ENCODE data around the gene SLC38A10.

SLC38A10 gene

DNA sequence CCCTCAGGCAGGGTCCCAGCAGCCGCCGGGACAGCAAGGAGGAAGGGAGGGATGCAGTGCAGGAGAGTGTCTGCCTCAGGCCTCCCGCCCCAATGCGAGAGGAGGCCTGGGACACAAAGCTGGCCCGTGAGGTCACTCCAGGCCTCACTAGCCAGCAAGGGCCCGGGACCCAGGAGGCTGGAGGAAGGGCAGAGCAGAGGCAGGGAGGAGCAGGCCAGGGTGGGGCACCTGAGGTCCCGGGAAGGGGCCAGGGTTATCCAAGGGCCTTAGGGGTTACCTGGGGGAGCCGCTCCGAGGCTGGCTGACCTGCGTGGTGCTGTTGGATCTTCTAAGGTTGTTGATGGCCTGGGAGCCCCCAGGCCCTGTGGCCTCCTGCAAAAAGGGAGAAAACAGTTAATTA is 86.5 kb downstream of the SLC38A10 start:
- no peak overlapping the region for H2BK15ac ChIP-seq (ENCODE audit: low read depth, poor library complexity, severe bottlenecking)
- no peaks in the 10 kb centered on the region for H3K27me3 ChIP-seq (ENCODE audit: control insufficient read depth in 1 of 2, insufficient read depth in 1 of 2, low read length in 2 of 2)
- no peak overlapping the region for H3K27ac ChIP-seq (ENCODE audit: low read length, poor library complexity, severe bottlenecking)
- no peak overlapping the region for H4K8ac ChIP-seq (ENCODE audit: low read length)
- H4K91ac ChIP-seq (ENCODE audit: low read length) = peak overlapping the region; percentile 21
- H3K18ac ChIP-seq (ENCODE audit: low read depth in 1 of 2, low read length in 2 of 2) = no peak overlapping the region
- no peak overlapping the region for H2BK5ac ChIP-seq (ENCODE audit: low read depth, low read length, poor library complexity, severe bottlenecking)
- no peak overlapping the region for H2AK5ac ChIP-seq (ENCODE audit: low read length, severe bottlenecking)
- H3K9me3 ChIP-seq (ENCODE audit: control insufficient read depth, low read length) = no peaks in the 10 kb centered on the region
- no peak overlapping the region for H3K14ac ChIP-seq (ENCODE audit: low read length in 2 of 2)
- H3K79me1 ChIP-seq (replicated peaks; ENCODE audit: low read length, poor library complexity, severe bottlenecking) = peaks cover 17% of the 10 kb centered on the region
- no peak overlapping the region for H3K9ac ChIP-seq (ENCODE audit: low read length)
- no peak for DNase-seq
- no peak overlapping the region for H2AFZ ChIP-seq (ENCODE audit: low read depth, low read length)
- peaks cover 0 to 43% of the 10 kb centered on the region in 2 experiments for H3K36me3 ChIP-seq (ENCODE audit: control insufficient read depth in 1 of 2, insufficient read depth in 2 of 2, low read depth in 1 of 2, low read length in 2 of 2)
- WGBS = 96% methylated on average over 10 of the region's 10 CpGs
- no peak overlapping the region for H2BK120ac ChIP-seq (ENCODE audit: low read depth, low read length)
- no peak overlapping the region for H3K23ac ChIP-seq (ENCODE audit: low read length in 2 of 2)
- no peak overlapping the region for H3K4me3 ChIP-seq (ENCODE audit: insufficient read depth in 1 of 2, low read depth in 1 of 2, low read length in 2 of 2)
- H2BK12ac ChIP-seq (ENCODE audit: low read length in 2 of 2) = no peak overlapping the region
- H3K4me1 ChIP-seq (ENCODE audit: control insufficient read depth, insufficient read depth, low read depth, low read length) = peaks cover 10% of the 10 kb centered on the region
- no peak overlapping the region for H3K4me2 ChIP-seq (ENCODE audit: low read length, poor library complexity, severe bottlenecking)
- H3K4ac ChIP-seq (ENCODE audit: low read depth in 1 of 2, low read length in 2 of 2) = no peak overlapping the region

DNA sequence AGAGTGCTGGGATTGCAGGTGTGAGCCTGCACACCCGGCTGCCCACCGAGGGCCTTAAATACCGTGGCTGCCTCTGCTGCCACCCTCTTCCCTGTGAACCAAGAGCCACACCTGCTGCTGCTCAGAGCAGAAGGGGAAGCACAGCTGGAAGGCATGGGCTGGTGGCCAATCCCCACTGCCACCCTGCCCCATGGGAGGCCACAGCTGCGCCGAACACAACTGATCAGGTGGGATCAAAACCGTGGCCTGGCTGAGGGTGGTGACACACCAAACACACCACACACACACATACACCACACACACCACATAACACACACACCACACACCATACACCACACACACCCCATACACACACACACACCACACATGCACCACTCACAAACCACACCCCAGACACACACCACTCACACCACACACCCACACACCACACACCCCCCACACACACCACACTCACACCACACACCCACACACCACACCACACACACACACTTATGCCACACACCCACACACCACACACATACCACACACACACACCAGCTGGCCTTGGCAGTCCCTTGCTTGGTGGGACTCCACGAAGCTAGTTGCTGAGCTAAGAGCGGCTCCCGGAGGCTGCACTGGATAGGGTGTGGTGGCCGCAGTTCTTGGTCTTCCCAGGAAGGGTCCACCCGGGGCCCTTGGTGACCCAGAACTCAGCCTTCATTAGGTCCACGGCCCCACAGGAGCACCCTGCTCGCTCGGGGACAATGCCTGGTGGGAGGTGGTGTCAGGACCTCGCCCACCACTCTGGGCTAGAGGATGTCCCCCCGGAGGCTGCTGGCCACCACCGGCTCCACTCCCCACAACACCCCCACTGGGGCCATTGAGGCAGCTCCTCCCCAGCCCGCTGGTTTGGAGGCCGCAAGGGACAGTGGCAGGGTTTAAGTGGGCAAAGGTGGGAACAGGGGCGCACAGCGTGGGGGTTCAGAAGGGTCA is 87.2 kb downstream of the SLC38A10 start:
- H2AFZ ChIP-seq (ENCODE audit: low read depth, low read length) = no peak overlapping the region
- no peak overlapping the region for H2BK120ac ChIP-seq (ENCODE audit: low read depth, low read length)
- no peak overlapping the region for H3K9ac ChIP-seq (ENCODE audit: low read length)
- no peak overlapping the region for H3K4me2 ChIP-seq (ENCODE audit: low read length, poor library complexity, severe bottlenecking)
- no peak overlapping the region for H3K23ac ChIP-seq (ENCODE audit: low read length in 2 of 2)
- no peak overlapping the region for H2AK5ac ChIP-seq (ENCODE audit: low read length, severe bottlenecking)
- H3K4ac ChIP-seq (ENCODE audit: low read depth in 1 of 2, low read length in 2 of 2) = no peak overlapping the region
- no peak overlapping the region for H2BK5ac ChIP-seq (ENCODE audit: low read depth, low read length, poor library complexity, severe bottlenecking)
- H3K27me3 ChIP-seq (ENCODE audit: control insufficient read depth in 1 of 2, insufficient read depth in 1 of 2, low read length in 2 of 2) = no peaks in the 10 kb centered on the region
- peaks cover 15% of the 10 kb centered on the region for H3K79me1 ChIP-seq (replicated peaks; ENCODE audit: low read length, poor library complexity, severe bottlenecking)
- DNase-seq = no peak
- H3K36me3 ChIP-seq (ENCODE audit: control insufficient read depth in 1 of 2, insufficient read depth in 2 of 2, low read depth in 1 of 2, low read length in 2 of 2) = peaks cover 0 to 51% of the 10 kb centered on the region in 2 experiments
- H2BK12ac ChIP-seq (ENCODE audit: low read length in 2 of 2) = no peak overlapping the region
- H3K4me1 ChIP-seq (ENCODE audit: control insufficient read depth, insufficient read depth, low read depth, low read length) = peaks cover 10% of the 10 kb centered on the region
- H2BK15ac ChIP-seq (ENCODE audit: low read depth, poor library complexity, severe bottlenecking) = no peak overlapping the region
- H3K9me3 ChIP-seq (ENCODE audit: control insufficient read depth, low read length) = no peaks in the 10 kb centered on the region
- no peak overlapping the region for H3K27ac ChIP-seq (ENCODE audit: low read length, poor library complexity, severe bottlenecking)
- no peak overlapping the region for H3K18ac ChIP-seq (ENCODE audit: low read depth in 1 of 2, low read length in 2 of 2)
- H3K4me3 ChIP-seq (ENCODE audit: insufficient read depth in 1 of 2, low read depth in 1 of 2, low read length in 2 of 2) = no peak overlapping the region
- peak overlapping the region in 1 of 2 experiments; percentile 19 for H3K14ac ChIP-seq (ENCODE audit: low read length in 2 of 2)
- WGBS = over 99% methylated on average over 16 of the region's 21 CpGs
- no peak overlapping the region for H4K91ac ChIP-seq (ENCODE audit: low read length)
- peak overlapping the region; percentile 51 for H4K8ac ChIP-seq (ENCODE audit: low read length)

DNA sequence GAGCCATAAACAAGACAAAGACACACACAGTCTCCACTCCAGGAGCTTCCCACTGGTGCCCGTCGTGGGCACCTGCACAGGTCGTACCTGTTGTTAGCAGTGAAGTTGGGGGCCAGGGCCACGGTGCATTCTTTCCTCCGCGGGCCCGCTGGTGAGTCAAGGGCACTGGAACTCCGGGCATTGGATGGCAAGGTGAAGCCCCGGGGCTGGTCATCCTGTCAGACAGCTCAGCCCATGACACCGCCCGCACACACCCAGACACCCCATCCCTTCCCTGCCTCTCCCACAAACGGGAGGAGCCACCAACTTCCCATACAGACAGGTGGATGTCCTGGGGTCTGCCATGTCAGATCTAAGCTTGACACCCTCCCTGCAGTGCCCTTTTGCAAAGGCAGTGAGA is 88.5 kb downstream of the SLC38A10 start:
- Histone ChIP-seq H3K14ac (ENCODE audit: low read length in 2 of 2) (no peak overlapping the region), H3K4me1 (ENCODE audit: control insufficient read depth, insufficient read depth, low read depth, low read length) (peaks cover 10% of the 10 kb centered on the region), H3K9ac (ENCODE audit: low read length) (no peak overlapping the region), H2BK5ac (ENCODE audit: low read depth, low read length, poor library complexity, severe bottlenecking) (no peak overlapping the region), H3K4me3 (ENCODE audit: insufficient read depth in 1 of 2, low read depth in 1 of 2, low read length in 2 of 2) (no peak overlapping the region), H3K27me3 (ENCODE audit: control insufficient read depth in 1 of 2, insufficient read depth in 1 of 2, low read length in 2 of 2) (no peaks in the 10 kb centered on the region), H3K36me3 (ENCODE audit: control insufficient read depth in 1 of 2, insufficient read depth in 2 of 2, low read depth in 1 of 2, low read length in 2 of 2) (peaks cover 0 to 57% of the 10 kb centered on the region in 2 experiments), H2AK5ac (ENCODE audit: low read length, severe bottlenecking) (no peak overlapping the region), H3K18ac (ENCODE audit: low read depth in 1 of 2, low read length in 2 of 2) (no peak overlapping the region), H3K23ac (ENCODE audit: low read length in 2 of 2) (no peak overlapping the region), H3K79me1 (replicated peaks; ENCODE audit: low read length, poor library complexity, severe bottlenecking) (peaks cover 11% of the 10 kb centered on the region), H4K91ac (ENCODE audit: low read length) (no peak overlapping the region), H3K4ac (ENCODE audit: low read depth in 1 of 2, low read length in 2 of 2) (no peak overlapping the region), H3K9me3 (ENCODE audit: control insufficient read depth, low read length) (no peaks in the 10 kb centered on the region), H4K8ac (ENCODE audit: low read length) (no peak overlapping the region), H2BK120ac (ENCODE audit: low read depth, low read length) (no peak overlapping the region), H3K27ac (ENCODE audit: low read length, poor library complexity, severe bottlenecking) (no peak overlapping the region), H2BK15ac (ENCODE audit: low read depth, poor library complexity, severe bottlenecking) (no peak overlapping the region), H3K4me2 (ENCODE audit: low read length, poor library complexity, severe bottlenecking) (no peak overlapping the region), H2AFZ (ENCODE audit: low read depth, low read length) (no peak overlapping the region), H2BK12ac (ENCODE audit: low read length in 2 of 2) (no peak overlapping the region)
- no peak for DNase-seq
- WGBS = 94% methylated on average over 12 of the region's 12 CpGs

DNA sequence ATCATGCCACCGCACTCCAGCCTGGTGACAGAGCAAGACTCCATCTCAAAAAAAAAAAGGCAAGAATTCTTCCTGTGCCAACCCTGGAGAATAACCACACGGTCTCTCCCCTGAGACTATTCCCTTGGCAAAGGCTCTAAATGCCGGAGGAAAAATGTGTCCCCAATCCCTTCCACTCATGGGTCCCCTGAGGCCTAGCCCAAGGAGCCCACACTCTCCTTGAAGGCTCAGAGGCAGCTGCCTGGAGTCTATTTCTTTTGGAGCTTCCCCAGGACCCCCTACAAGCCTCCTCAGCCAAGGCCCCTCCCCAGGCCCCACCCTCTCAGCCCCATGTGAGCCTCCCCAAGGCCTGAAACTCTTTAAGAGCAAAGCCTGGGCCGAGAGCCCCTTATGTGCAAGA is 88.9 kb downstream of the SLC38A10 start:
- Histone ChIP-seq H2BK5ac (ENCODE audit: low read depth, low read length, poor library complexity, severe bottlenecking) (no peak overlapping the region), H2BK120ac (ENCODE audit: low read depth, low read length) (no peak overlapping the region), H3K4me2 (ENCODE audit: low read length, poor library complexity, severe bottlenecking) (no peak overlapping the region), H3K9me3 (ENCODE audit: control insufficient read depth, low read length) (no peaks in the 10 kb centered on the region), H2AK5ac (ENCODE audit: low read length, severe bottlenecking) (no peak overlapping the region), H2BK12ac (ENCODE audit: low read length in 2 of 2) (no peak overlapping the region), H3K23ac (ENCODE audit: low read length in 2 of 2) (no peak overlapping the region), H3K18ac (ENCODE audit: low read depth in 1 of 2, low read length in 2 of 2) (no peak overlapping the region), H3K36me3 (ENCODE audit: control insufficient read depth in 1 of 2, insufficient read depth in 2 of 2, low read depth in 1 of 2, low read length in 2 of 2) (peaks cover 0 to 57% of the 10 kb centered on the region in 2 experiments), H2BK15ac (ENCODE audit: low read depth, poor library complexity, severe bottlenecking) (no peak overlapping the region), H2AFZ (ENCODE audit: low read depth, low read length) (no peak overlapping the region), H4K91ac (ENCODE audit: low read length) (no peak overlapping the region), H3K27me3 (ENCODE audit: control insufficient read depth in 1 of 2, insufficient read depth in 1 of 2, low read length in 2 of 2) (no peaks in the 10 kb centered on the region), H3K9ac (ENCODE audit: low read length) (no peak overlapping the region), H3K4me1 (ENCODE audit: control insufficient read depth, insufficient read depth, low read depth, low read length) (peaks cover 9% of the 10 kb centered on the region), H3K4me3 (ENCODE audit: insufficient read depth in 1 of 2, low read depth in 1 of 2, low read length in 2 of 2) (no peak overlapping the region), H3K14ac (ENCODE audit: low read length in 2 of 2) (no peak overlapping the region), H3K4ac (ENCODE audit: low read depth in 1 of 2, low read length in 2 of 2) (no peak overlapping the region), H3K27ac (ENCODE audit: low read length, poor library complexity, severe bottlenecking) (no peak overlapping the region), H4K8ac (ENCODE audit: low read length) (no peak overlapping the region), H3K79me1 (replicated peaks; ENCODE audit: low read length, poor library complexity, severe bottlenecking) (peaks cover 8% of the 10 kb centered on the region)
- 90% methylated on average over 4 of the region's 4 CpGs for WGBS
- no peak for DNase-seq
